GM12873 (cell line): ENCODE measurements around the gene ESR1.

Source experiments
- CTCF ChIP-seq: IDR thresholded peaks from 2 replicates; pipeline ENCODE4 v1.5.1; 2012; ENCODE audit warnings: low read depth, mild to moderate bottlenecking, moderate library complexity, low read length, control low read depth; ENCODE audit not compliant: insufficient read depth; ENCODE audit errors: missing control alignments

The ESR1 gene

GRCh38 chr6:151875524-151875923 is 68.0 kb downstream of the ESR1 start:
- TF ChIP-seq CTCF = no peak

DNA sequence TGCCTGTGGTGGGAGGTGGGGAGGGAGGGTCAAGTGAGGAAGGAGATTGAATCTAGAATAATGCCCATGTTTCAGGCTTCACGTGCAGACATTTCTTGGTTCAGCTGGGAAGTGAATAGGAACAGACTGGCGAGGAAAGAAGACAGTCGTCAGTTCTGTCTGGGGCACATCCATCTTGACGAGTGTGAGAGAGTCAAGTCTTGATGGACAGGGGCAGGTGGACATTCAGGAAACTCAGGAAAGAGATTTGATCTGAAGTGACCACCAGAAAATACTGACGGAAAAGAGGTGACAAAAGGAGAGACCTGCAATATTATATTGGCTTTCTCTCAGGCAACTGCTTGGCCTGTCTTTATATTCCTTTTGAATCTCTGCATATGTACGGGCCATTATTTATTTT is 68.6 kb downstream of the ESR1 start:
- TF ChIP-seq CTCF = no peak

- TF ChIP-seq CTCF = no peak
Observed at GRCh38 chr6:151877458-151877857, 70.0 kb downstream of the ESR1 start.

GRCh38 chr6:151881231-151881630 is 73.7 kb downstream of the ESR1 start:
- no peak for TF ChIP-seq CTCF

DNA sequence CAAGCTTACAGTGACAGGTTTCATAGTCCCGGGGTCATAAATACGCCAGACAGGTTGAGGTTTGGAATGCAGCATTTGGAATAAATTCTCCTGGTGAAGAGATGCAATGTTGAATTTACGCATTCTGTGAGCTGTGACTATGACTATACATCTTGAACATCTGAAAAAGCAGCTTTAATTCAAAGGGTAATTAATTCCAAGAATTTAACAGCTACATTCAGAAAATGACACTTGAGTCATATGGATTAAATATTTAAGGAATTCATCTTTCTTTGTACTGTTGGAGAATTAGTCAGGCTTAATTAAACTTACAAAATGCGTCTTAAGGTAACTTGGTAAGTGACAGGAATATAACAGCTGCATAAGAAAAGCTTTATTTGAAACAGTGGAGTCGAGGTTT is 74.7 kb downstream of the ESR1 start:
- no peak for TF ChIP-seq CTCF

- TF ChIP-seq CTCF = no peak
Observed at GRCh38 chr6:151885234-151885633, 77.8 kb downstream of the ESR1 start.

- no peak for TF ChIP-seq CTCF
Observed at GRCh38 chr6:151891524-151891923, 84.0 kb downstream of the ESR1 start.
